ENCODE results near the gene MDGA2.

- no peak for TF ChIP-seq CTCF (IDR thresholded peaks at IDR 0.05)
- no peak for TF ChIP-seq POLR2A (IDR thresholded peaks at IDR 0.05)
Measured at GRCh38 chr14:47297374-47297773, 378.0 kb downstream of the MDGA2 start.

All from heart left ventricle (tissue), 13 donors.